GM03348 (cell line): ENCODE data around the gene TUBA4A.

Experiments
- DNase-seq: peaks from one replicate; pipeline ENCODE4 v3.0.0; 2012; ENCODE audit warnings: low spot score

TUBA4A gene

DNA sequence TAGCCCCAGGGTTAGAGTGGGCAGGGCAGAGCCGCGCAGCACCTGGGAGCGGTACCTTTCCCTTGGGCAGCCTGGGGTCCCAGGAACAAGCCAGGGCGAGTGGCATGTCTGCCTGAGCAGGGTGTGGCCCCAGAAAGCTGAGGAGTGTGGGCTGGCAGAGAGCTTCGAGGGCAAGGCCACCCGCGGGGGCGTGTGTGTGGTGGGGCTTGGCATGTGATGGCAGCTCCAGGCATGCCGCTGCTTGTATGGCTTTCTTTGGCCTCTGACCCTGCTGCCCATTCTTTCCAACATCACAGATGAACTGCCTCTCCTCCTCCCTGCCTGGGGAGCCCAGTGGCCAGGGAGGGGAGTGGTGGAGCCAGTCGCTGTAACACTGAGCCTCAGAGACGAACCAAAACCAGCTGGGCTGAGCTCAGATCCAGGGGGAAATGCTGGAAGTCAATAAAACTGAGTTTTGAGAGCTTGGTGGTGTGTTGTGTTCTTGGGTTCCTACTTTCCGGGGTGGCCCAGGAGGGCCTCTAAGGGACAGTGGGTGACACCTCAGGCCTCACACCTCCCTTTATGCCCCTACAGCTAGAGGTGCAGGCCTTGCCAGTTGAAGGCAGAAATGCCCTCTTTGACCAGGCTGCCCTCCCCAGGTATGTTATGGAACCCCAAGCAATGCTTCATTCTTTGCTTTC, 32.9 kb upstream of the TUBA4A start:
- peak; percentile 32 for DNase-seq

DNA sequence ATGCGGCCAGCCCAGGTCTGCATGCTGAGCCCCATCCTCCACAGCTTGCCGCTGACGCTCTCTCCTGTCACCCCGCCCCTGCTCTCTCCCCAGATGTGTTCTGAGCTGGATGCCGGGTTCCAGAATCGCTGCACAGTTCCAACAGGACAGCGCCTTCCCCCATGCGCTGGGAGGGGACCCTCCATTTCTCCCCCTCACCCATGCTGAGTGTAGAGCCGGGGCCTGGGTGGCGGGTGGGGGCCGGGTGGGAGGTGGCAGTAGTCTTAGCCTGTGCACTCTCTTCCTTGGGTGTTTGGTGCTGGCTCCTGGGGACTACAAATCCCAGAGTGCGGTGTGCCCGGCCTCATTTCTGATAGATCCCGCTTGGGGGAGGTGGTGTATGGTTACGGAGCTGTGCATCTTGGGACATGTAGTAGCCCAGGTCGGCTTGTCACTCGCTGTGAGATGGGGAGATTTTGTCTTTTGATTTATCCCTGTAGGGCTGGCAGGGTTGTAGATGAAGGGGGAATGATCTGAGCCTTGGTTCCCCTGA, 32.2 kb upstream of the TUBA4A start:
- peak; percentile 69 for DNase-seq

DNA sequence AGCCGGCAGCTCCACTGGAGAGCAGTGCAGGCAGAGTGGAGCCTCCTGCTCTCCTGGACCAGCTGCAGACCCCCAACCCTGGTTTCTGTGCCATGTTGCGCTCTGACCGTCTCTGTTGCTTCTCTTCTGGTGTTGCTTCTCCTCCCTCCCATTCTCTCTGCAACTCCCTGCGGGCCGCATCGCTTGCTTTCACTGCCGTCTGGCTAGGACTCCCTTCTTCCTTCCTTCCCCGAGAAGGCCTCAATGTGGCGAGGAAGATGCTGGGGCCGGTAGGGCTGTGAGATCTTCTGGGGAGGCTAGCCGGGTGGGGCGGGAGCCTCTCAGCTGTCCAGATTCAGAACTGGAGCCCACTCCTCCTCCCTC, 31.6 kb upstream of the TUBA4A start:
- no peak for DNase-seq

DNA sequence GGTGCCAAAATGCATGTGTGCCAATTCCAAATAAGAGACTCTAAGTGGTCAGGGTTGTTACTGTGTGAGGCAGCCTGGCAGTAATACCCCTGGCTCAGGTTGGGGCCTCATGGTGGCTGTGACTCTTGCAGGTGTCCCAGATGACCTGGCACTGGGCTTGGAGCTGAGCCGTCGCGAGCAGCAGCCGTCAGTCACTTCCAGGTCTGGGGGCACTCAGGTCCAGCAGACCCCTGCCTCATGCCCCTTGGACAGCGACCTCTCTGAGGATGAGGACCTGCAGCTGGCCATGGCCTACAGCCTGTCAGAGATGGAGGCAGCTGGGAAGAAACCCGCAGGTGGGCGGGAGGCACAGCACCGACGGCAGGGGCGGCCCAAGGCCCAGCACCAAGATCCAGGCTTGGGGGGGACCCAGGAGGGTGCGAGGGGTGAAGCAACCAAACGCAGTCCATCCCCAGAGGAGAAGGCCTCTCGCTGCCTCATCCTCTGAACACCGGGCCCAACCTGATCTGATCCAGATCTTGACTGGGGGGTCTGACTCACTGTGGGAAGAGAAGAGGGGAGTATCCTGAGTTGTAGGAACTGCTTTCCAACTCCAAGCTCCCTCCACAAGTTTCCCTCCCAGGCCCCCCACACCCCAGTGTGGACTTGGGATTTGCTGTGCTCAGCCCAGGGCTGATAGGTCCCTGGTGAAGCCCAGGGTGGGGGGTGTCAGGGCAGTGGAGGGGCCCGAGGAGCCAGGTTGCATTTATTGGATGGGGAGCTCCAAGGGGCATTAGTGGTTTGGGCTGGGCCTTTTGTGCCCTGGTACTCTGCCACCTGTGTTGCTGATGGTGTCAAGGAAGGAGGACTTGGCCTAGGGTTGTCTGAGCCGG, 31.0 kb upstream of the TUBA4A start:
- DNase-seq: no peak

DNA sequence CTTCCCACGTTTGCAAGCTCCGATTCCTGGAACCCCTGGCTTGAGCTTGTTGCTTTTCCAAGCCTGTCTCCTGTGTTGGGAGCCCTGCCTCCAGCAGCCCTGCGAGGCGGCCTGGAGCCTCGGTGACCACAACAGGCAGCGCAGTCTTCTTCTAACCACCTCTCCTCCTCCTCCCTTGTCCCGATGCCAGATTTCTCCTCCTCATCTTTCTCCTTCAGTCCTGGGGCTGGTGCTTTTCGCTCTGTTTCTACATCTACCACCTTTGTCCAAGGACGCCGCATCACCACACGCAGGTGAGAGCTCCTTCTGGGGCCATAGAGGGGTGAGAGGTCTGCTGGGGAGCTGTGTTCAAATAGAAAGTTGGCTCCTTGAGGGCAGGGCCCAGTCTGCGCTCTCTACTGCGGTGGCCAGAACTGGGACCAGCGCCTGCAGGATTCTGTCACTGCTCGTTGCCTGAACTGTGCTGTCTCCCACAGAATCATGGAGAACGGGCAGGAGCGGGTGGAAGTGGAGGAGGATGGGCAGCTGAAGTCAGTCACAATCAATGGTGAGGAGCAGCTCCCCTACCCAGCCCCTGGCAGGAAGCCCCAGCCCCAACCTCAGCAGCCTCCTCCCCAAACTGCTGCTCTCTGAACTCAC, 29.3 kb upstream of the TUBA4A start:
- DNase-seq: no peak

DNA sequence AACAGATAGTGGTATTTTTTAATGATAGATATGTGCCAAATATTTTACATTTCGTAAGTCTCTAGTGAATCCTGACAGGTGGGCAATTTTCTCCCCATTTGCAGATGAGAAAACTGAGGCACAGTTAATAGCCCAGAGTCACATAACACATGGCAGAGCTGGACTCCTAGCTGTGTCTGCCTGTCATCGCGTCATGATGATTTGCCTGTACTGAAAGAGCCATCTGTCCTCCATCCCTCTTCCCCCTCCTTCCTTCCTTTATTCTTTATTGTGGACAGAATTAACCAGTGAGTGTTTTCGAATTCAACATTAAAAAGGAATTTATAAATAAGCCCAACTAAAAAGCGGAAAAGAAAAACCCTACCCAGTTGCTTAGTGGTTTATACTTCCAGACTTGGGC, 28.7 kb upstream of the TUBA4A start:
- DNase-seq: no peak

DNA sequence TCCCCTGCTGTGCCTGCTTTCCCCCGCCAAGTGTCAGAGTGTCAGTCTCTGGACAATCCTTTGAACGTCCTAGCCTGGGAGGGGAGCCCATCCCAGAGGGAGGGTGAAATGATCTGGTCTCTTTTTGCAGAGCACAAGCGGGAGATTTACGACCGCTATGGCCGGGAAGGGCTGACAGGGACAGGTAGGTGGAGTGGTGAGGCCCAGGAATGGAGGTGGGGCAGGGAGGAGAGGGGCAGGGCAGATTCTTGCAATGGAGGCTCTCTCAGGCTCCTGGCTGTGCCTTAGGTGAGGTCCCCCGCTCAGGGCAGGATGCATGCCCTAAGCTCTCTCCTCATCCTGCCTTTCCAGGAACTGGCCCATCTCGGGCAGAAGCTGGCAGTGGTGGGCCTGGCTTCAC, 27.9 kb upstream of the TUBA4A start:
- no peak for DNase-seq

DNA sequence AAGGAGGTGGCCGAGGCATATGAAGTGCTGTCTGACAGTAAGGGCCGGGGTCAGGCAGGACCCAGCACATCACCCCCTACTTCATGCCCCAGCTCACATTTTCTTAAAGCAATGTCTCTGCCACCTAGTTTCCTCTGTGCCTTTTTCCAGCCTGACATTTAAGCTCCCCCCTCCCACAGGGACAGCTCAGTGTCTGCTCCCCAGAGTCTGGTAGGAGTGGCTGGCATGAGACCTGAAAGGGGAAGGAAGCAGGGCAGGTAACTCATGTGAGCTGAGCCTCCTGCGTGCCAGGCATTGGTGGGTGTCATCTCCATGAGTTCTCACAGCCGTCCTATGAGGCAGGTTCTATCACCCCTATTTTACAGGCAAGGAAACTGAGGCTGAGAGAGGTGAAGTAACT, 26.9 kb upstream of the TUBA4A start:
- no peak for DNase-seq

DNA sequence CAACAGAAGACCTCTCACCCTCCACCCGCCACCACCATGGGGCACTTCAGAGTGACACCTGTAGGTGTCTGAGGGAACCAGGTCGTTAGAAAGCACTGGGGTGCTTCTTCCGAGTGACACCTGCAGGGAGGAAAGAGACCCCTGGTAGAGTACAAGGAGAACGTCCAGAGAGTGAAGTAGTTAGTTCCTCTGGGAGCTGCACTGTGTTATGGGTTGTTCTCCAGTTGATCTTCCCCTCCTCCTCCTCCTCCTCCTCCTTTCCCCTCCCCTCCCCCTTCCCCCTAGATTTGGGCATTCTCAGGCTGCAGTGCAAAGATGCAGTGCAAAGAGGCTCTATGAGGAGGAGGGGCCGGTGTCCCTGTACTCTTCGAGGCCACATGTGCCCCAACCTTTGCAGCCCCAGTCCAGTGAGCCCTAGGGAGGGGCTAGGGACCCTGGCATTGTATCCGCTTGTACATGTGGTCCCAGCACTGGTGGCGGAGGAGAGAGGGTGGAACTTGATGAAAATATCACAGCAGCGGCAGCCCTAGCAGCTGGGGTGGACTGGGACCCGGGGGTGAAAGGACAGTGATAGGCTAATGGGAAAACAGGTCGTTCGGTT, 26.3 kb upstream of the TUBA4A start:
- DNase-seq: no peak

DNA sequence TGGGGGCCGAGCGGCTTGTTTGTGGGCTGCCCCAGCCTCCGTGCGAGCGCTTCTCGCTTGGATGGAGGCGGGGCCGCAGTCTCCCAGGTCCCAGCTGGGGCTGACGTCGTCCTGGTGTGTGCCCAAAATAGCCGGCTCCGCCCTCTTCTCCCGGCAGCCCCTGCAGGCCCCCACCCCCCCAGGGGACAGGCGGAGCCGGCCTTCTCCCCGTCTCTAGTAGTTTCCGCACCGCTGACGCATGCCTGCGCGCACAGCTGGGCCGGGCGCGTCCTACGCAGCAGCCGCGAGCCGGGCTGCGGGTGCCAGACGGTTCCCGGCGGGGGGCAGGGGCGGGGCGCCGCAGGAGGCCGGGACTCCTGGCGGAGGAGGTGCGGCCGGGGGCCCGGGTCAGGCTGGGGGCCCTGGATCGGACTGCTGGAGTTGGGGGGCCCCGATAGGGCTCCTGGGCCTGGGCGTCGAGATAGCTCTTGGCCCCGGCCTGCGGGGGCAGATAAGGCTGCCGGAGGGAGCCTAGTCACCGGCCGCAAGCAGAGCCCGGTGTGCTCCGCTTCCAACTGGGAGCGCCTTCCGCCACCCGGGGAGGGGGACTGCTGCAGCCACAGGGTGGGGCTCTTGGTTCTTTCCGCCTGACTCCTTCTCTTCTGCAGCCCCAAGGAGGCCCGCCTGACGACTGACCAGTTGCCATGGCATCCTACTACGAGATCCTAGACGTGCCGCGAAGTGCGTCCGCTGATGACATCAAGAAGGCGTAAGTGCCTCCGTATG, 25.6 kb upstream of the TUBA4A start, which contains the start of gene DNAJB2:
Gene DNAJB2, plus strand, starts transcription at position 216 of the 765 bp plus-strand sequence. Its CDS starts 468 bp downstream, at position 684.
- DNase-seq: peak; percentile 100

DNA sequence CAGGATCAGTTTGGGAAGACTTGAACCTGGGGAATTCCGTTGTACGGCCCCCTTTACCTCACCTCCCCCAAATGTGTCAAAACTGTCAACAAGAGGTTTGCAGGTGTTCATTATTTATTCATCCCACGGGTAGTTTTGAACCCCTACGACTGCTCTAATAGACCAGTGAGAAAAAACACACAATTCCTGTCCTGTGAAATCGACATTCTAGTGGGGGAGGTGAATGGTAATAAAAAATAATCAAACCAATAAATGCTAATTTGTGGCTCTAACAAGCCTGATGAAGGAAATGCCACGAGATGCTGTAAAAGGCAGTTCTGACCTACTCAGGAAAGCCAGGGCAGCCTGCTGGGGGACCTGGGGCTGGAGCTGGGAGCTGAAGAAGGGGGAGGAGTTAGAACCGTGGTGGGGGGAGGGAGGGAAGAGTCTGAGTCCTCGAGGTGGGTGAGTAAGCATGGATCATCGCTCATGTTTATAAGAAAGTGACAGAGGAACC, 25.0 kb upstream of the TUBA4A start:
- DNase-seq: no peak

DNA sequence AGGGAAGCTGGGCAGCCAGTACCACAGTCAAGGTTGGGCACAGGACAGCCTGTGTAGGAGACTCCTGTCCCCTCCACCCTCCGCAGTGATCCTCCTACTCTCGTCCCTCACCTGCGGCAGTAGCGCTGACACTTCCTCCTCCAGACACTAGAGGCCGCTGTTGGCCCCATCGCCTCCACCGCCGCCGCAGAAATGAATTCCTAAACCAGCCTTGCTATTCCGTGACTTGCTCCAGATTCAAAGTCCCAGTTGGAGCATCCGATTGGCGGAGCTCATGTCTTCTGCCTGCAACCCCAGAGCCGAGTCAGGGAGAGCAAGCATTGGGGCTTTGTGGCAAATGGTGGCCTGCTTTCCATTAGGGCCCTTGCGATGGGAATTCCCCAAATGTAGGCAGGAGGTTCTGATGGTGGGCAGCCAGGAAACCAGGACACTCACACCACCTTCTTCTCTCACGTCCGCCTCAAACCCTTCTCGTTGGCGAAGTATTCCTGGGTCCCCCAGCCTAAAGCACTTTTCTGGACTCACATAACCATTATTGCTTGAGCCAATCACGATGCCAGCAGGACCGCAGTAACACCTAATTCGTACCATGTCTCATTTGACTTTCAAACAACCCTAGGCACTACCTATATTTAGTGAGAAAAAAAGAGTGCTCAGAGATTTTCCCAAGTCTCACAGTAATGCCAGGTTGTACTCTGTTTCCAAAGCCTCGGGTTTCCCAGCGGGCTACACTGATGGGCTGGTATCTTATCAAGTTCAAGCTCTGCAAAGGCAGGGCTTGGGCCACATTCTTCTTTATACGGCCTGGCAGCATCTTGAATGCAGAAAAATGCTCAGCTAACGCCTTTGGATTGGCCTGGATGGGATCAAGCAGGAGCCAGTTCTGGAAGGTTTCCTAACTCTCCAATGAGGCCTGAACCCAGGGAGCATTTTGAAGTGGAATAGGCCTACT, 24.3 kb upstream of the TUBA4A start:
- DNase-seq: peak; percentile 83

DNA sequence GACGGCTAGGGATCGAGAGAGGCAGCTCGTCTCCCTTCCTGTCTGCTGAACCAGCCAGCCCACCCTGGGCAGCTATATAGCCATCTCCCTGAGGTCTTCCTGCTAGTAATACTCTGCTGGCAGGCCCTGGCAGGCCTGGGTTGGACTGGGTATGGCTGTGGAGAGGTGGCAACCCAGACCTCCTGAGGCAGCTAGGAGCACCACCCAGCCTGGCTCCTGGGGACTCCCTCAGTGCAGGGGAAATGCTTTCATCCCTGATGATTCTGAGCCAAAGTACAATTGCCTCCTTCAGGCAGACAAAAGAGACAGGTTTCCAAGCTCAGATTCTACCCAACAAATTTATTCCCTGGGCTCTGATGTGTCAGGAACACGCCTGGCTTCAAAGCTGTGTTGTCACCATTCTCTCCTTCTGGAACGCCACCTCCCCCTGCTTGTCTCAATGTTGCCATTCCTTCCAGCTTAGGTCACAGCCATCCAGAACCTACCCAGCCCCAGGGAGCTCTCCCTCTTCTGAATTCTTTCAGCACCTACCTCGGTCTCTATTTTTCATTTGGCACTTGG, 20.7 kb upstream of the TUBA4A start:
- DNase-seq: peak; percentile 86

DNA sequence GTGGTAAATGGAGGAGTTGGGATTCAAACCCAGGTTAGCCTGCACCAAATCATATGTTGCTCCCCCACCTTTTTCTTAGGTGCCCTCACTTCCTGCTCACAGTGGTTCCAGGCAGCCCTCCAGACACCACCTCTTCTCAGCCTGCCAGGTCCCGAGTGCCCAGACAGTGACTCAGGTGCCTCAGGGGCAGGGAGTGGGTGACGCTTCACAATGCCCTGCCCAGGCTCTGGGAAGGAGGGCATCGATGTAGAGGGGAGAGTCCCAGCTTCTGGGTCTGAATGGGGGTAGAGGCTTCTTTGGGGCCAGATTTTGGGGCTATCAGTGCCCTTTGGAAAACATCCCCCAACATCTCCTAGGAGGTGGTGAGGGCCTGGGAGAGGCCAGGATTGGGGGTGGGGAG, 20.2 kb upstream of the TUBA4A start:
- DNase-seq: no peak

DNA sequence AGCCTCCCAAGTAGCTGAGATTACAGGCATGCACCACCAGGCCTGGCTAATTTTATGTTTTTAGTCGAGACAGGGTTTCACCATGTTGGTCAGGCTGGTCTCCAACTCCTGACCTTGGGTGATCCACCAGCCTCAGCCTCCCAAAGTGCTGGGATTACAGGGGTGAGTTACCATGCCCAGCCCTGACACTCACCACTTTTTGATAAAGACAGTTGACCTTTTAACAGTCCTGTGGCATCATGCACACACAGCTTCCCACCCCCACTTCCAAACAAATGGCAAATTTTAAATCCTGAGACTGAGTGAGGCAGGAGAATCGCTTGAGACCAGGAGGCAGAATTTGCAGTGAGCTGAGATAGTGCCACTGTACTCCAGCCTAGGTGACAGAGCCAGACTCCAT, 19.3 kb upstream of the TUBA4A start:
- DNase-seq: no peak

DNA sequence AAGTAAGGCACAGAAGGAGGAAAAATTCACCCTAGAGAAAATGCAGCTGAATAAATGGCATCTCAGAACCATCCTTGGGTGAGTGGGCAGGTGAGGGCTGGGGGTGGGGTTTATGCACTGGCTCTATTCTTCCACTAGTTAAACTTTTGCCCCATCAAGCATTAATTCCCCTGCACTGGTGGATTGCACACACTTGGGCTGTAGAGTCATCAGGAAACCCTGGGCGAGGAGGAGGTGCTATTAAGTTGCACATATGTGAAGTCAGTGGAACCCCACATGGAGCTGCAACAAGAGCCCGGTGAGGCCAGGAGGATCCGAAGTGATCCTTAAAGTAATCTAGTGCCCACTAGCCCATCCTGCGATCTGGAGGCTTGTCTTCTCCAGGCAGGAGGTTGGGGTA, 18.6 kb upstream of the TUBA4A start:
- no peak for DNase-seq

DNA sequence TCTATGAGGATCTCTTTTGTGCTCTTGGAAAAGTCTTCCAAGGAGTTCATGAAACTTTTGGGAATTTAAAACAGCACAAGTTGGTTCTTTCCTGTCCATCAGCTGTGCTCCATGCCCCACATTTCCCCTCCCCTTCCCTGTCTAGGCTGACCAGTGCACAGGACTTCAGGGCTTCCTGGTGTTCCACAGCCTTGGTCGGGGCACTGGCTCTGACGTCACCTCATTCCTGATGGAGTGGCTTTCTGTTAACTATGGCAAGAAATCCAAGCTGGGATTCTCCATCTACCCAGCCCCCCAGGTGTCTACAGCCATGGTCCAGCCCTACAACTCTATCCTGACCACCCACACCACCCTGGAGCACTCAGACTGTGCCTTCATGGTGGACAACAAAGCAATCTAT, 17.3 kb upstream of the TUBA4A start:
- no peak for DNase-seq

DNA sequence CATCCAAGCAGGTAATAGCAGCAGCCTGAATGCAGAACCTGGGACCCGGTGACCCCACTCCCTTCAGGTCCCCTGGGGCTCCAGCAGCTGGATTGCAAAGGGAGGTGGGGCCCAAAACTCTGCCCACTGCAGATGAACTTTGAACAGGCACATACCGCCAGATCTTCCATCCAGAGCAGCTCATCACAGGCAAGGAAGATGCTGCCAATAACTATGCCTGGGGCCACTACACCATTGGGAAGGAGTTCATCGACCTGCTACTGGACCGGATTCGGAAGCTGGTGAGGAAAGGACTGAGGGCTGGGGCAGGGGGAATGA, 16.3 kb upstream of the TUBA4A start:
- no peak for DNase-seq

DNA sequence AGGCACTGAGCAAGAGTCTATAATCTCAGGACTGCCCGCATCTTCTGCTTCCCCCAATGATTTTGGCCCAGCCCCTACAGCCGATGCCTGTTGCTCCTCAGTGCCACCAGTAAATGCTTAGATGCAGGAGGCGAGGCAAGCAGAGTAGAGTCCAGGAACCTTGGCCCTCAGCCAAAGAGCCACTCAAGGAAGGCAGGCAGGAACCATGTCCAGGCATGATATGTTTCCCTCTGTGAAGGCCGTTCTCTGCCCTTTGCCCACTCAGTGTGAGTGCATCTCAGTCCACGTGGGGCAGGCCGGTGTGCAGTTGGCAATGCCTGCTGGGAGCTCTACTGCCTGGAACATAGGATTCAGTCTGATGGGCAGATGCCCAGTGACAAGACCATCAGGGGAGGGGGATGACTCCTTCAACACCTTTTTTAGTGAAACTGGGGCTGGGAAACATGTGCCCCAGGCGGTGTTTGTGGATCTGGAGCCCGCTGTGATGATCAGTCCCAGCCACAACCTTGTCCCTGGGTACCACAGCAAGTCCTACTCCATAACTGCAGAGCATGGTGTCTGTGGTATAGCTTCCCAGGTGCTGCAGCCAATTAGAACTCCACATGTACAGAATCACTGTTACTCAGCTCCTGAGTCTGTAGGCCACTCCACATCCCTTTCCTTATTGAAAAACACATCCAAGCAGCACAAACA, 15.8 kb upstream of the TUBA4A start:
- DNase-seq: no peak

DNA sequence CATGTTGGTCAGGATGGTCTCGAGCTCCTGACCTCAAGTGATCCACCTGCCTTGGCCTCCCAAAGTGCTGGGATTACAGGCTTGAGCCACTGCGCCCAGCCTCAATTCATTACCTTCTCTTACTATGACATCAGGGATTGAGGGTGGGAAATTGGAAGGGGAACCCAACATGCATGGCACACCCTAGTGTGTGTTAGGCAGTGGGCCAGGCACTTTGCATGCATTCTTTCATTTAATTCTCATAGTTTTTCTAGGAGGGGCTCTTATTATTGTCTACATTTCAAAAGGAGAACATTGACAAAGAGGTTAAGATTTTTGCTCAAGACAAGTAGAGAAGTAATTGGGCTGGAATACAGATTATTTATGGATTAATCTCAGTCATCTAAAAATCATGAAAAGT, 14.6 kb upstream of the TUBA4A start:
- DNase-seq: no peak
